NCI-H2081 treated with DMSO at 0.1 percent for 48 hours (cell line): ENCODE results near the gene ZSCAN12.
"Not testable (repeated sequence)": the region's sequence is repeated elsewhere in the genome, so short reads cannot be mapped to it uniquely, and the experiment has no call there.

ENCODE experiments used
- DNase-seq: peaks from one replicate; lab custom pipeline; 2025; lab: John Stamatoyannopoulos, UW

ZSCAN12 gene

GRCh38 chr6:28393912-28394662 lies 5.5 kb downstream of the ZSCAN12 start:
- DNase-seq = no peak

- no peak for DNase-seq
Observed at GRCh38 chr6:28390688-28391087, 8.9 kb downstream of the ZSCAN12 start.

- DNase-seq = no peak
Observed at GRCh38 chr6:28384143-28384533, 15.4 kb downstream of the ZSCAN12 start.

- DNase-seq = peak; percentile 33
Observed at GRCh38 chr6:28383235-28384142, 16.1 kb downstream of the ZSCAN12 start.

GRCh38 chr6:28380381-28380780 lies 19.2 kb downstream of the ZSCAN12 start:
- no peak for DNase-seq

- no peak for DNase-seq
Observed at GRCh38 chr6:28378644-28379043, 20.9 kb downstream of the ZSCAN12 start.

- no peak for DNase-seq
Observed at GRCh38 chr6:28377879-28378278, 21.7 kb downstream of the ZSCAN12 start.

GRCh38 chr6:28373925-28374324 lies 25.6 kb downstream of the ZSCAN12 start:
- DNase-seq = no peak

GRCh38 chr6:28371706-28372451 lies 27.7 kb downstream of the ZSCAN12 start:
- DNase-seq = no peak

- no peak for DNase-seq
Observed at GRCh38 chr6:28371280-28371679, 28.3 kb downstream of the ZSCAN12 start.

- no peak for DNase-seq
Observed at GRCh38 chr6:28370440-28370839, 29.1 kb downstream of the ZSCAN12 start.

GRCh38 chr6:28369463-28369862 lies 30.1 kb downstream of the ZSCAN12 start:
- no peak for DNase-seq

- DNase-seq = no peak
Observed at GRCh38 chr6:28368522-28368921, 31.0 kb downstream of the ZSCAN12 start.

- DNase-seq = not testable (repeated sequence)
Observed at GRCh38 chr6:28365590-28365989, 34.0 kb downstream of the ZSCAN12 start.

- DNase-seq = no peak
Observed at GRCh38 chr6:28360961-28361360, 38.6 kb downstream of the ZSCAN12 start.

- DNase-seq = not testable (repeated sequence)
Observed at GRCh38 chr6:28359562-28359961, 40.0 kb downstream of the ZSCAN12 start.

- DNase-seq = no peak
Observed at GRCh38 chr6:28357036-28357435, 42.5 kb downstream of the ZSCAN12 start.

- DNase-seq = no peak
Observed at GRCh38 chr6:28356666-28357020, 42.9 kb downstream of the ZSCAN12 start.

GRCh38 chr6:28355743-28356665 lies 43.5 kb downstream of the ZSCAN12 start:
- peak; percentile 77 for DNase-seq

GRCh38 chr6:28354688-28355554 lies 44.6 kb downstream of the ZSCAN12 start:
- no peak for DNase-seq
